ENCODE results near the gene ADK. TPM values are rescaled to one million over a fixed set of nuclear protein-coding genes. Genes with fewer than 3 reads are reported as not detected.
"Not testable (repeated sequence)": the region's sequence is repeated elsewhere in the genome, so short reads cannot be mapped to it uniquely, and the experiment has no call there.

The ADK gene
- polyA plus RNA-seq, 12 donors = 28.2 to 42.0 (median 36.5) TPM; not detected in 1

- DNase-seq = no peak
Measured at GRCh38 chr10:74178042-74178791, 27.2 kb downstream of the ADK start.

GRCh38 chr10:74179111-74179710, 28.2 kb downstream of the ADK start:
- DNase-seq = no peak

- no peak for DNase-seq
Measured at GRCh38 chr10:74186678-74187077, 35.7 kb downstream of the ADK start.

- no peak for DNase-seq
Measured at GRCh38 chr10:74187237-74187636, 36.2 kb downstream of the ADK start.

GRCh38 chr10:74188617-74189016, 37.6 kb downstream of the ADK start:
- DNase-seq = not testable (repeated sequence)

- no peak for DNase-seq
Measured at GRCh38 chr10:74189999-74190421, 39.0 kb downstream of the ADK start.

- DNase-seq = no peak
Measured at GRCh38 chr10:74190494-74190893, 39.5 kb downstream of the ADK start.

- DNase-seq = no peak
Measured at GRCh38 chr10:74194545-74194944, 43.5 kb downstream of the ADK start.

GRCh38 chr10:74194999-74195398, 44.0 kb downstream of the ADK start:
- DNase-seq = peak; percentile 55

GRCh38 chr10:74199315-74199714, 48.3 kb downstream of the ADK start:
- no peak for DNase-seq

- no peak for DNase-seq
Measured at GRCh38 chr10:74202356-74202755, 51.3 kb downstream of the ADK start.

- no peak for DNase-seq
Measured at GRCh38 chr10:74206746-74207145, 55.7 kb downstream of the ADK start.

GRCh38 chr10:74207691-74208480, 56.9 kb downstream of the ADK start:
- peak; percentile 71 for DNase-seq

- no peak for DNase-seq
Measured at GRCh38 chr10:74208997-74209396, 58.0 kb downstream of the ADK start.

GRCh38 chr10:74213019-74213418, 62.0 kb downstream of the ADK start:
- no peak for DNase-seq

- DNase-seq = peak; percentile 29
Measured at GRCh38 chr10:74213571-74214162, 62.6 kb downstream of the ADK start.

GRCh38 chr10:74217110-74217509, 66.1 kb downstream of the ADK start:
- not testable (repeated sequence) for DNase-seq

- not testable (repeated sequence) for DNase-seq
Measured at GRCh38 chr10:74222467-74222866, 71.4 kb downstream of the ADK start.

- no peak for DNase-seq
Measured at GRCh38 chr10:74223755-74224529, 72.9 kb downstream of the ADK start.

- no peak for DNase-seq
Measured at GRCh38 chr10:74227697-74228424, 76.8 kb downstream of the ADK start.

- no peak for DNase-seq
Measured at GRCh38 chr10:74231375-74231774, 80.4 kb downstream of the ADK start.

Data from muscle of arm (tissue), 12 donors.